Mesenchymal stem cell (in vitro differentiated cells and primary cell): Measurements from ENCODE around the gene PUM1.
A peak's percentile ranks its signal among the peaks of the same experiment; 100 is the strongest.
"Not testable (repeated sequence)": the region's sequence is repeated elsewhere in the genome, so short reads cannot be mapped to it uniquely, and the experiment has no call there.

Source experiments
- DNase-seq: peaks from one replicate; pipeline ENCODE4 v3.0.0-alpha.2; 2013
- H2AFZ ChIP-seq: one replicate; pipeline ENCODE4 v1.6.1; 2013; ENCODE audit warnings: low read depth, mild to moderate bottlenecking, control low read depth, inconsistent platforms, low read length, moderate library complexity
- H2AK5ac ChIP-seq: 2 replicates; pipeline ENCODE4 v1.6.1; 2013; ENCODE audit warnings: low read length, moderate library complexity, mild to moderate bottlenecking, inconsistent platforms; ENCODE audit not compliant: severe bottlenecking
- H2BK120ac ChIP-seq: one replicate; pipeline ENCODE4 v1.6.1; 2013; ENCODE audit warnings: low read depth, mild to moderate bottlenecking, inconsistent platforms, low read length, moderate library complexity
- H2BK12ac ChIP-seq, 2 experiments: one replicate each; pipeline ENCODE4 v1.6.1; 2013; ENCODE audit warnings: inconsistent platforms in 2 of 2, low read length in 2 of 2, mild to moderate bottlenecking in 2 of 2, moderate library complexity in 2 of 2, control low read depth in 1 of 2
- H2BK15ac ChIP-seq: one replicate; pipeline ENCODE4 v1.6.1; 2013; ENCODE audit warnings: mild to moderate bottlenecking, low read depth, inconsistent platforms; ENCODE audit not compliant: poor library complexity, severe bottlenecking
- H2BK5ac ChIP-seq: 2 replicates; pipeline ENCODE4 v1.6.1; 2013; ENCODE audit warnings: low read depth, mild to moderate bottlenecking, low read length, control low read depth, inconsistent platforms; ENCODE audit not compliant: poor library complexity, severe bottlenecking
- H3K14ac ChIP-seq, 2 experiments: one replicate each; pipeline ENCODE4 v1.6.1; 2013; ENCODE audit warnings: inconsistent platforms in 2 of 2, low read length in 2 of 2, control low read depth in 1 of 2, mild to moderate bottlenecking in 1 of 2, moderate library complexity in 1 of 2
- H3K18ac ChIP-seq, 2 experiments: one replicate each; pipeline ENCODE4 v1.6.1; 2013; ENCODE audit warnings: inconsistent platforms in 2 of 2, low read length in 2 of 2, control low read depth in 1 of 2, low read depth in 1 of 2, mild to moderate bottlenecking in 1 of 2
- H3K23ac ChIP-seq, 2 experiments: one replicate each; pipeline ENCODE4 v1.6.1; 2013; ENCODE audit warnings: inconsistent platforms in 2 of 2, low read length in 2 of 2, mild to moderate bottlenecking in 2 of 2, moderate library complexity in 2 of 2, control low read depth in 1 of 2
- H3K27ac ChIP-seq: 2 replicates; pipeline ENCODE4 v1.5.1; 2013; ENCODE audit warnings: mild to moderate bottlenecking, moderate library complexity, low read length, control low read depth, inconsistent platforms; ENCODE audit not compliant: poor library complexity, severe bottlenecking
- H3K27me3 ChIP-seq, 2 experiments: 2 replicates each; pipeline versions ENCODE4 v1.6.1 to v1.7.0; 2013; ENCODE audit warnings: low read length in 2 of 2, mild to moderate bottlenecking in 2 of 2, moderate library complexity in 2 of 2, control low read depth in 1 of 2, inconsistent platforms in 1 of 2; ENCODE audit not compliant: control insufficient read depth in 1 of 2, insufficient read depth in 1 of 2
- H3K36me3 ChIP-seq, 2 experiments: 2 replicates each; pipeline versions ENCODE4 v1.6.1 to v1.7.0; 2013; ENCODE audit warnings: low read length in 2 of 2, control low read depth in 1 of 2, inconsistent platforms in 1 of 2, low read depth in 1 of 2, mild to moderate bottlenecking in 1 of 2; ENCODE audit not compliant: insufficient read depth in 2 of 2, control insufficient read depth in 1 of 2
- H3K4ac ChIP-seq, 2 experiments: one replicate each; pipeline ENCODE4 v1.6.1; 2013; ENCODE audit warnings: inconsistent platforms in 2 of 2, low read length in 2 of 2, mild to moderate bottlenecking in 2 of 2, moderate library complexity in 2 of 2, control low read depth in 1 of 2, low read depth in 1 of 2
- H3K4me1 ChIP-seq: 2 replicates; pipeline ENCODE4 v1.6.1; 2013; ENCODE audit warnings: low read depth, low read length, control low read depth; ENCODE audit not compliant: control insufficient read depth, insufficient read depth
- H3K4me2 ChIP-seq: 2 replicates; pipeline ENCODE4 v1.6.1; 2013; ENCODE audit warnings: low read length, mild to moderate bottlenecking, inconsistent platforms; ENCODE audit not compliant: poor library complexity, severe bottlenecking
- H3K4me3 ChIP-seq, 2 experiments: 2 replicates each; pipeline versions ENCODE4 v1.5.1 to v1.7.0; 2013; ENCODE audit warnings: low read length in 2 of 2, mild to moderate bottlenecking in 2 of 2, control low read depth in 1 of 2, low read depth in 1 of 2; ENCODE audit not compliant: insufficient read depth in 1 of 2
- H3K79me1 ChIP-seq: replicated peaks from 2 replicates; pipeline ENCODE4 v1.6.1; 2013; ENCODE audit warnings: mild to moderate bottlenecking, control low read depth, low read length, inconsistent platforms; ENCODE audit not compliant: poor library complexity, severe bottlenecking
- H3K9ac ChIP-seq: 2 replicates; pipeline ENCODE4 v1.7.0; 2013; ENCODE audit warnings: mild to moderate bottlenecking, low read length, moderate library complexity
- H3K9me3 ChIP-seq: 2 replicates; pipeline ENCODE4 v1.7.0; 2013; ENCODE audit warnings: mild to moderate bottlenecking, low read length; ENCODE audit not compliant: control insufficient read depth
- H4K8ac ChIP-seq: one replicate; pipeline ENCODE4 v1.6.1; 2013; ENCODE audit warnings: inconsistent platforms, mild to moderate bottlenecking, low read length, moderate library complexity
- H4K91ac ChIP-seq: one replicate; pipeline ENCODE4 v1.6.1; 2013; ENCODE audit warnings: mild to moderate bottlenecking, low read length, inconsistent platforms
- WGBS: methylation state at CpG from one replicate; pipeline ENCODE4 v1.1.7; 2013; ENCODE audit warnings: mixed read lengths; 5-methylcytosine and 5-hydroxymethylcytosine counted together

Gene PUM1

GRCh38 chr1:31088081-31088480, 22.6 kb upstream of the PUM1 start:
- 95% methylated on average over 3 of the region's 3 CpGs for WGBS
- H3K27ac ChIP-seq: not testable (repeated sequence)

GRCh38 chr1:31084782-31085569, 19.5 kb upstream of the PUM1 start:
- WGBS: 68% methylated on average over 15 of the region's 16 CpGs
- H2BK12ac ChIP-seq: no peak overlapping the region
- H3K27me3 ChIP-seq: no peaks in the 10 kb centered on the region
- H2BK120ac ChIP-seq: no peak overlapping the region
- no peak overlapping the region for H3K4me3 ChIP-seq
- no peak overlapping the region for H3K9ac ChIP-seq
- H2BK5ac ChIP-seq: no peak overlapping the region
- no peaks in the 10 kb centered on the region for H3K9me3 ChIP-seq
- H3K4me1 ChIP-seq: no peaks in the 10 kb centered on the region
- no peak overlapping the region for H3K4me2 ChIP-seq
- H3K79me1 ChIP-seq: no peaks in the 10 kb centered on the region
- H3K36me3 ChIP-seq: no peaks in the 10 kb centered on the region
- peak; percentile 13 for DNase-seq
- H4K91ac ChIP-seq: no peak overlapping the region
- H3K23ac ChIP-seq: no peak overlapping the region
- no peak overlapping the region for H3K14ac ChIP-seq
- no peak overlapping the region for H3K4ac ChIP-seq
- H3K18ac ChIP-seq: no peak overlapping the region
- no peak overlapping the region for H2AK5ac ChIP-seq
- H2BK15ac ChIP-seq: no peak overlapping the region
- no peak overlapping the region for H3K27ac ChIP-seq
- H4K8ac ChIP-seq: no peak overlapping the region
- no peak overlapping the region for H2AFZ ChIP-seq

More at GRCh38 chr1:31088081-31088480, 22.6 kb upstream of the PUM1 start:
- H3K4me2 ChIP-seq, H3K9ac ChIP-seq, H3K23ac ChIP-seq, H3K9me3 ChIP-seq, H3K14ac ChIP-seq, H2BK5ac ChIP-seq, H2AFZ ChIP-seq, H3K79me1 ChIP-seq, H2AK5ac ChIP-seq, H3K4me1 ChIP-seq, H2BK12ac ChIP-seq, H4K91ac ChIP-seq, H3K27me3 ChIP-seq, H3K4me3 ChIP-seq, H2BK120ac ChIP-seq, H3K4ac ChIP-seq, DNase-seq, H3K18ac ChIP-seq, H4K8ac ChIP-seq, H3K36me3 ChIP-seq, H2BK15ac ChIP-seq: not testable (repeated sequence)

GRCh38 chr1:31082385-31082784, 16.9 kb upstream of the PUM1 start:
- Histone ChIP-seq H4K91ac (no peak overlapping the region), H3K79me1 (no peaks in the 10 kb centered on the region), H4K8ac (no peak overlapping the region), H3K9ac (no peak overlapping the region), H3K4me3 (no peak overlapping the region), H2BK120ac (no peak overlapping the region), H2BK15ac (no peak overlapping the region), H2BK12ac (no peak overlapping the region), H3K23ac (no peak overlapping the region), H3K27ac (no peak overlapping the region), H2AK5ac (no peak overlapping the region), H3K9me3 (no peaks in the 10 kb centered on the region), H2BK5ac (no peak overlapping the region), H3K4me2 (no peak overlapping the region), H3K14ac (no peak overlapping the region), H3K18ac (no peak overlapping the region), H3K36me3 (no peaks in the 10 kb centered on the region), H3K27me3 (no peaks in the 10 kb centered on the region), H3K4ac (no peak overlapping the region), H2AFZ (no peak overlapping the region), H3K4me1 (no peaks in the 10 kb centered on the region)
- WGBS: 100% methylated on average over 3 of the region's 3 CpGs
- no peak for DNase-seq

DNA sequence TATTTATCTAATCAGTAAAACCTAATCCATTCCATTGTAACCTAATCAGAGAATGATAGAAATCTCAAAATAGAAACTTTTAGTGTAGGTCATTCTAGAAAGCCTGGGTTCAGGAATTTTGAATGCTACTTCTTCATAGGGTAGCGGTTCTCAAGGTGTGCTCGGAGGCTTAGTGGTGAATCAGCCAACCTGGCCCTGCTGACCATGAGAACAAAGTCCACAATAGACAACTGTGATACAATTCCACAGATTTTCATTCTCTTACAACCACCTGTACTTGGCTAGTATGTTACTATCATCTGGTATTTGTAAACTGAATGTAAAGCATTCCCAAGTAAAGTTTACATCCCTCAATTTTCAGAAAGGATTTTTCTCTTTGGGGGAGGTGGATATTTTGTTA, 7.5 kb upstream of the PUM1 start:
- Histone ChIP-seq H3K18ac (no peak overlapping the region), H3K23ac (no peak overlapping the region), H3K4me2 (no peak overlapping the region), H2BK12ac (no peak overlapping the region), H3K79me1 (no peaks in the 10 kb centered on the region), H4K91ac (no peak overlapping the region), H3K4me3 (no peak overlapping the region), H2AK5ac (no peak overlapping the region), H3K27ac (no peak overlapping the region), H3K36me3 (no peaks in the 10 kb centered on the region), H2BK120ac (no peak overlapping the region), H2AFZ (no peak overlapping the region), H3K4me1 (no peaks in the 10 kb centered on the region), H4K8ac (no peak overlapping the region), H3K27me3 (no peaks in the 10 kb centered on the region), H3K9me3 (no peaks in the 10 kb centered on the region), H3K14ac (no peak overlapping the region), H2BK15ac (no peak overlapping the region), H3K4ac (no peak overlapping the region), H3K9ac (no peak overlapping the region), H2BK5ac (no peak overlapping the region)
- WGBS: 83% methylated on average over 2 of the region's 2 CpGs
- no peak for DNase-seq
